LHCN-M2 (cell line): Measurements from ENCODE around the gene PRH2. TPM values are rescaled to one million over a fixed set of nuclear protein-coding genes. Genes with fewer than 3 reads are reported as not detected.

Source experiments
- DNase-seq: peaks from one replicate; pipeline ENCODE4 v3.0.0-alpha.2; 2012; ENCODE audit warnings: low read depth
- polyA plus RNA-seq: library from polyadenylated mRNA; unstranded; fragments of >200 nt; gene quantifications from one replicate; pipeline ENCODE4 v1.2.1, GENCODE V29; 2012; ENCODE audit warnings: missing spikeins
- total RNA-seq: library from RNA; depleted of rRNA; stranded (reverse); fragments of >200 nt; gene quantifications from 2 replicates; pipeline ENCODE4 v1.2.3, GENCODE V29; 2014; rRNA removed

Gene PRH2
- total RNA-seq = 1.0 TPM in 1 of 2 replicates, not detected in the other
- 0.34 TPM for polyA plus RNA-seq

DNA sequence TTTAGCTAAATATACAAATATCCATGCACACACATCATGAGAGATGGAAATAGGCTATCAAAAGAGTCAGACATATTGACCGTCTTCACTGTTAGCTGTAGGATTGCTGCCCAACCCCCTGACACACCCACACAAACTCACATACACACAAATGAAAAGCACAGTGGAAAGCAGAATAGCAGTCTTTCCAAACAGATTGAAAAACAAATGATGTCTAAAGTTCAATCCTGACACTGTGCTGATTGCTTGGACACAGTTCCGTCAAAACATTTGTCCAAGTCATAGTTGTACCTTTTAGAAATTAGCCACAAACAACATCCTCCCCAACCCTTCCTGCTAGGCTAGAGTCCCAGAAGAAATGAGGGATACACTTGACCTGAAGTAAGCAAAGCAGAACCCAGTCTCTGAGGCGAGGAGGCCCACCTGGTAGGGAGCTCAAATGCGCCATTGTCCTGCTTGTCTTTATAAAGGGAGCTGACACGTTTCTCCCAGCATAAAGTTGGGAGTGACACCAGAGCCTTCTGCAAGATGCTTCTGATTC is at the start of gene PRH2:
Gene PRH2 (plus strand): TSS at position 491 of the 541 bp plus-strand sequence. CDS start 38 bp downstream, at position 529.
- DNase-seq = no peak

DNA sequence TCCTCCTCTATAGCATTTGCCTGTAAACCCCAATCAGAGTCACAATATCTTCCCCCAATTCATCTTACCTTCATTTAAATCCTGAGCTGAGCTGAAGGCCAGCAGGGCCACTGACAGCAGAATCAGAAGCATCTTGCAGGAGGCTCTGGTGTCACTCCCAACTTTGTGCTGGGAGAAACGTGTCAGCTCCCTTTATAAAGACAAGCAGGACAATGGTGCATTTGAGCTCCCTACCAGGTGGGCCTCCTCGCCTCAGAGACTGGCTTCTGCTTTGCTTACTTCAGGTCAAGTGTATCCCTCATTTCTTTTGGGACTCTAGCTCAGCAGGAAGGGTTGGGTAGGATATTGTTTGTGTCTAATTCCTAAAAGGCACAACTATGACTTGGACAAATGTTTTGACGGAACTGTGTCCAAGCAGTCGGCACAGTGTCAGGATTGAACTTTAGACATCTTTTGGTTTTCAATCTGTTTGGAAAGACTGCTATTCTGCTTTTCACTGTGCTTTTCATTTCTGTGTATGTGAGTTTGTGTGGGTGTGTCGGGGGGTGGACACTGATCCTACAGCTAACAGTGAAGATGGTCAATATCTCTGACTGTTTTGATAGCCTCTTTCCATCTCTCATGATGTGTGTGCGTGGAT is 44.8 kb upstream of the PRH2 start, which contains the start of gene PRH1:
Gene PRH1 (minus strand): TSS at position 170 of the 640 bp plus-strand sequence. CDS start 38 bp downstream, at position 132.
- DNase-seq = no peak

DNA sequence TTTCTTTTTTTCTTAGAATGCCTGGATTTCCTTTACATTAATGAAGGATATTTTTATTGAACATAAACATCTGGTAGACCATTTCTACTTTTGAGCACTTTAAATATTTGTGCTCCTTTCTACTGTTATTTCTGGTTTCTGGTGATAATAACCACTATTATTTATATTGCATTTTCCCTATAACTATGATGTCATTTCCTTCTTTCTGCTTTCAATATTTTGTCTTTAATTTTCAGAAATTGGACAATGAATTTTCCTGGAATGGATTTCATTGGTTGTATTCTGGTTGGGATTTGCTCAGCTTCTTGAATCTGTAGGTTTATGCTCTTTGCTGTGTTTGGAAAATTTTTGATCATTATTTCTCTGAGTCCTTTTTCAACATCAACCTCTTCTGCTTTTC is 39.8 kb upstream of the PRH2 start:
- DNase-seq = no peak

DNA sequence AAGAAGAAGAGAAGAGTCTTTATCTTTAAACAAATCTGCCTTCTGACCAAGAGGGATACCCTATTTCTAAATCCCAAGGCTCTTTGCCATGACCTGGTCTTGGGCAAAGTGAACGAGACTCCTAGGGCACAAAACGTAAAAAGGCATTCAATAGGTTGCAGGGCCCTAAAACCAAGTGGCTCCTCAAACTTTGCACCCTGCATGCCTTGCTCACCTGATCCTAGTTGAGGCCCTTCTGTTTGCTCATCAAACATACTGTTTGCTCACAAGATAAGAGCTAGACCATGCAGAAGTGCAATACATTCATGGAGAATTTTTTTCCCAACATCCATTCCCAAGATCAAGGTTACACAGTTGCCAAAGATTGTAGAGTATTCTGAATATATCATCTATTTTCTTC is 37.1 kb upstream of the PRH2 start:
- DNase-seq = no peak

DNA sequence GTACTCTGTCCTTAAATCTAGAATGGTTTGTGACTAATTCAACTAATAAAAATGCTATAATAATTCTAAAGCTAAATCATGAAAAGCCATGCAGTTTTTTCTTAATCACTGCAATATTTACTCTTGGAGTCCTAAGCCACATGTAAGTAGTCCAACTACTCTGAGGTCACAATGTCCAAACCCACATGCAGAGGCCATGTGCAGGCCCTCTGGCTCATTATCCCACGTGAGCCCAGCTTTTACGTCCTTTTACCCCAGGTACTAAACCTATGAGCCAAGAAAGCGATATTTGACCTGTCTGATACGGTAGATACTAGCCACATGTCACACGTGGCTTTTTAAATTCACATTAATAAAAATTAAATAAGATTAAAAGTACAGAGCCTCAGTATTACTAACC is 32.2 kb upstream of the PRH2 start:
- no peak for DNase-seq

DNA sequence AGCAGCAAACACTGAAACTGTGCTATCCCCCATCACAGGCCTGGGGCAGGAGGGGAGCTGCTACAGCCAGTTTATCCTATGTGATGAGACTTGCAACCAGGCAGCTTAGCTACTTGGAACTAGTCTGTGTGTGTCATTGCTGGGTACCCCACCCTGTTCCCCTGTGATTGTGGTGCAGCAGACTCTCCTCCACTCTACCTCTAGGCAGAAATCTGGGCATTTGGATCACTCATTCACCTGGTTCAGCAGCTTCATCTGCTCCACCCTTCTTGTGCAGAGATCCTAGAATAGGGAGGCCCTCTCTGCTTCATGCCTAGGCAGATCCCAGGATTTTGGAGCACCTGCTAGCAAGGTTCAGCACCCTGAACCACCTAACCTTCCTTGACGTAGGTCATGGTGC is 28.5 kb upstream of the PRH2 start:
- DNase-seq = no peak

DNA sequence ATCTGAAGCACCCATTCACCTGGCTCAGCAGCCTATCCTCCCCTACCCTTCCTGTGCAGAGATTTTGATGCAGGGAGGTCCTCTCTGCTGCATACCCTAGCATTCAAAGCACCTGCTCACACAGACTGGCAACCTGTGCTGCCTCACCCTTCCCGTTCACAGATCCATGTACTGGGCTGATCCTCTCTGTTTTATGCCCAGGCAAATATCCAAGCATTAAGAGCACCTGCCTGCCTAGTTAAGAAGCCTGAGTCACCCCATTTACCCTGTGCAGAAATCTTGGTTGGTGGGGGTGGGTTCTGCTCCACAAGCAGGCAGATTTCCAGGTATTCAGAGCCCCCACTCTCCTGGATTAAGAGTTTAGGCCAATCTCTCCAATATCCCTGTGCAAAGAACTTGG is 28.1 kb upstream of the PRH2 start:
- no peak for DNase-seq

DNA sequence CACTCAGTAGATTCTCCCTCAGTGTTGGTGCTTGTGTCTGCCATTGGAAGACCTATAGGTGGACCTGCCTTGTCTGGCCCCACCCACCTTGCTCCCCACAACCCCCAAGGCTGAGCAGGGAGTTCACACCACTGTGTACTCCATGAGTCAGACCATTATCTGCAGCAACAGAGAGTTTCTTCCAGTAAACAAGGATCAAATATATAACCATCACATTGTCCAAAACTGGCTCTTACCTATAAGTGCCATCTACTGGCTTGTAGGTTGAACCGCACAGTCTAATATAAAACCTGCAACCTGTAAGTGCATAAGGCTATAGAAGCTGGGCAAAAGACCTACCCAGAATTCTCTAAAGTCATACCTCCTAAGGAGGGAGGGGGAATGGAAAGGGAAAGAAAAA is 27.6 kb upstream of the PRH2 start:
- DNase-seq = peak; percentile 4

DNA sequence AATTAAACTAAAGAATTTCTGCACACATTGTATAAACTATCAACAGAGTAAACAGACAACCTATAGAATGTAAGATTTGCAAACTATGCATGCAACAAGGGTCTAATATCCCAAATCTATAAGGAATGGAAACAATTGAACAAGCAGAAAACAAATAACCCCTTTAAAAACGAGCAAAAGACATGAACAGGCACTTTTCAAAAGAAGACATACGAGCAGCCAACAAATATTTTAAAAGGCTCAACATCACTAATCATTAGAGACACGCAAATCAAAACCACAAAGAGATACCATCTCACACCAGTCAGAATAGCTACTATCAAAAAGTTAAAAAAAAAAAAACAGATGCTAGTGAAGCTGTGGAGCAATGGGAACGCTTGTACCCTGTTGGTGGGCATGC is 24.4 kb upstream of the PRH2 start:
- DNase-seq = no peak

DNA sequence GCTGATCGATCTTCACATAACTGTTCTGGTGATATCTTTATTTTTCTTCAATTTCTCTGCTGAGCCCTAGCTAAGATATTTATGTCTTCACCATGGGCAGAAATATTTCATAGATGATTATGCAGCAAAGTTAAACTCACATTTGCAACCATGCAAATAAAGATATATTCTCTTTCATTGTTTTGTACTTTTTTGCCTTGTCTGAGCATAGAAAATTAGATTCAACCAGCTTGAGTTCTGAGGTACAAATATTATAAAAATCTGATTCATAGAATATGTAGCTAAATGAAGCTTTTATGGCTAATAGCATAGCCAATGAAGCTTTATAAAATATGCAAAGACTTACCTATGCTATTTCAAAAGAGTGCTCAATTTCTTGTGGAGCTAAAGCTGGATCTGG is 19.6 kb upstream of the PRH2 start, which contains the start of gene TAS2R13:
Gene TAS2R13 (minus strand): TSS at position 101 of the 400 bp plus-strand sequence. CDS start 264 bp downstream, outside the sequence.
- DNase-seq = no peak

DNA sequence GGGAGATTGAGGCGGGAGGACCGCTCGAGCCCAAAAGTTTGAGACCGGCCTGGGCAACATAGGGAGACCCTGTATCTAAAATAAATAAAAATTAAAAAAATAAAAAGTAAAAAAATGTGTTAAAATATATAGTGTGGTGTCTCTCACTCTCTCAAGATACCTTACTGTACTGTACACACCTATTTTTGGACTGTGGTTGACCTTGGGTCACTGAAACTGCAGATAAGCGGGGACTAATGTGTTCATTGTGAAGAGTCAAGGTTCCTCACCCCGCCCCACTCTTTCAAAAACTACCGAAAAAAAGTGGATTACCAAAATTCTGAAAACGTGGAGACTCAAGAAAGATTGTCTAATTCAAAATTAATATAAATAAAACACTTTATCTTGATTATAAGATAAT is 18.7 kb upstream of the PRH2 start:
- no peak for DNase-seq

DNA sequence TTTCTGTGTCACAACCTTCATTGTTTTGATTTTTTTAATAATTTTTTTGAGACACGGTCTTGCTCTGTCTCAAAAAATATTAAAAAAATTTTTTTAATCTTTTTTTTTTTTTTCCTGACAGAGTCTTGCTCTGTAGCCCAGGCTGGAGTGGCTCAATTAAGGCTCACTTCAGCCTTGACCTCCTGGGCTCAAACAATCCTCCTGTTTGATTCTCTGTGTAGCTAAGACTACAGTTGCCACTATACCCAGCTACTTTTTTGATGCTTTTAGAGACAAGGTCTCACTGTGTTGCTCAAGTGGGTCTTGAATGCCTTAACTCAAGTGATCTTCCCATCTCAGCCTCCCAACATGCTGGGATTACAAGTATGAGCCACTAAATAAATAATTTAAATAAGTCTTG is 9.2 kb upstream of the PRH2 start:
- DNase-seq = no peak

DNA sequence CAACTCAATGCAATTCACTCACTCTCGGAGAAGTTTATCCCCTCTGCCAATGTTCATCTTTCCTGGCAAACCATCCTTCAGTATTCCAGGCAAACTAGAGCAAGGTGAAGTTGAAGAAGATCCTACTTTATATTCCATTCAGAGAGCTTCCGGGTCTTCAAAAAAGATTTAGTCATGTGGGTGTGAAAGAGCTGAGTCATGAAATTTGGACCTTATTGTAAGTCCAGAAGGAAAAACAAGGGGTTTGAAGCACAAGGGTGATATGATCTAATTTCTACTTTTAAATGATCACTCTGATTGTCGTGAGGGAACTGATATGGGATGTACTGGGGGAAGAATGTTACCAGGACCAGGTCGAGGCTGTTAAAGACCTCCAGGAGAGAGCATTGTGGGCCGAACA is 2.8 kb upstream of the PRH2 start:
- no peak for DNase-seq

DNA sequence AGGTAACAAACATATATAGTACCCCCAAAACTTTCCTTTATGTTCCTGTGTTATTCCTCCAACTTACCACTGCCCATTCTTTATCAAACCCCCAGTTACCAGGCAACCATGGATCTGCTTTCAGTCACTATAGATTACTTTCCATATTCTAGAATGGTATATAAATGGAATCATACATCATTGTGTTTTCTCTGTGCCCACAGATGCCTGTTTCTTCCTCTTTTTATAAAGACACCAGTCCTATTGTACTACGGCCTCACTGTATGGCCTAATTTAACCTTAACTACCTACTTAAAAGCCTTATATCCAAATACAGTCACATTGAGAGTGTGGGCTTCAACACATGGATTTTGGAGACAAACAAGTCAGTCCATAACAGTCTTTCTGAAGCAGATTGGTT is 7.5 kb downstream of the PRH2 start:
- DNase-seq = no peak

DNA sequence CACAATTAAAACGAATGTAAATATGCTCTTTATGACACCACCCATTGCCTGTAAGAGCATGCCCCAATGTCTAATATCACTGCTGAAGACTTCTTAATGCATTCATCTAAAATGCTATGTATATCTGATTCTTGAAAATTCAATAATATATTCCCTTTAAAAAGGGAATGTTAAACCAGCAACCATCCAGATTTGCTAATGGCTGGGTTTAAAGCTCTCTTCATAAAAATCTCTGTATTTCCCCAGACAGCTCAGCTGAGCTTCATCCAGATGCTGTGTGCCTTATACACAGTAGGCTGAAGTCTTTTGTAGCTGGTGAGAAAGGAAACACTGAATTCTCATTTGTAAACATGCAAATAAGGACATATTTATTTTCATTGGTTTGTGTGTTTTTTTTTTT is 10.1 kb downstream of the PRH2 start, which contains the start of gene TAS2R14:
Gene TAS2R14 (minus strand): TSS at position 101 of the 400 bp plus-strand sequence. CDS start 56 bp downstream, at position 45.
- no peak for DNase-seq

DNA sequence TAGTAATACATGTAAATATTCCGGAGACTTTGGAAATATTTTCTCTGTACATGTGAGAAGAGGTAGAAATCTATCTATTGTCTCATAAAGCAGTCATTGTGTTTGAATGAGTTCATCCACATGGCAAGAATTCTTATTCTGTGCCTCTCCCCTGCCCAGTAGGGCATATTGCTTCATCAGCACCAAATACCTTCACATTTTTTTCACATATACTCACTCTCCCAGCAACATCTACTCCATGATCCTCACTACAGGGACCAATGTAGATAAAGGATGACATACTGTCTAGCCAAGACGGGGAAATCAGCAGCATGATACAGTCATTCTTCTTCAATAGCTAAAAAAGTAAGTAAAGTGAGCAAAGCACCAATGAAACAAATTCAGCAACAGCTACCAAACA is 11.4 kb downstream of the PRH2 start:
- DNase-seq = peak; percentile 62

DNA sequence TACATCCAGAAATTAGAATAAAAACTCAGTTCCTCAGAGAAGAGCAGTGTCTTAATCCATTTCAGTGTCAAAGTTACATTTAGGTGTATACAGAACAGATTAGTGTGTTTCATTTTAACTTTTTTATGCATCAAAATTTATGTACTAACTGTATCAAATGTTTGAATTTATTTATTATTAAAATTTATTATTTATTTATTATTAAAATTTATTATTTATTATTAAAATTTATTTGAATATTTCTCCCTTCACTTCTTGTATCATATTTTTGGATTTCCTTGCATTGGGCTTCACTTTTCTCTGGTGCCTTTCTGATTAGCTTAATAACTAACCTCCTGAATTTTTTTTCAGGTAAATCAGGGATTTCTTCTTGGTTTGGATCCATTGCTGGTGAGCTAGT is 12.3 kb downstream of the PRH2 start:
- no peak for DNase-seq

DNA sequence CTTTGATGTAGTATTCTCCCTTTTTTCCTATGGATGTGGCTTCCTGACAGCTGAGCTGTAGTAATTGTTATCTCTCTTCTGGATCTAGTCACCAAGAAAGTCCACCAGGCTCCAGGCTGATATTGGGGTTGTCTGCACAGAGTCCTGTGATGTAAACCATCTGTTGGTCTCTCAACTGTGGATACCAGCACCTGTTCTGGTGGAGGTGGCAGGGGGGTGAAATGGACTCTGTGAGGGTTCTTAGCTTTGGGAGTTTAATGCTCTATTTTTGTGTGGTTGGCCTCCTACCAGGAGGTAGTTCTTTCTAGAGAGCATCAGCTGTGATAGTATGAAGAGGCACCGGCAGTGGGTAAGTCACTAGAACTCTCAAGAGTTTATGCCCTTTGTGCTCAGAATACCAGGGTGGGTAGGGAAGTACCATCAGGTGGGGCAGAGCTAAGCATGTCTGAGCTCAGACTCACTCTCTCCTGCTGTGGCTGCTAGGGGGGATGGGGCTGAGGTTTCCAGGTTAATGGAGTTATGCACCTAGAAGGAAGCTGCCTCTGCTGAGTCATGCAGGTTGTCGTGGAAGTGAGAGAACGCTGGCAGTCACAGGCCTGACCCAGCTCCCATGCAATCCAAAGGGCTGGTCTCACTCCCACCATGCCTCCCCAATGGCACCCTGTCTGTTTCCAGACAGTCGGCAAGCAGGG is 13.0 kb downstream of the PRH2 start:
- no peak for DNase-seq

DNA sequence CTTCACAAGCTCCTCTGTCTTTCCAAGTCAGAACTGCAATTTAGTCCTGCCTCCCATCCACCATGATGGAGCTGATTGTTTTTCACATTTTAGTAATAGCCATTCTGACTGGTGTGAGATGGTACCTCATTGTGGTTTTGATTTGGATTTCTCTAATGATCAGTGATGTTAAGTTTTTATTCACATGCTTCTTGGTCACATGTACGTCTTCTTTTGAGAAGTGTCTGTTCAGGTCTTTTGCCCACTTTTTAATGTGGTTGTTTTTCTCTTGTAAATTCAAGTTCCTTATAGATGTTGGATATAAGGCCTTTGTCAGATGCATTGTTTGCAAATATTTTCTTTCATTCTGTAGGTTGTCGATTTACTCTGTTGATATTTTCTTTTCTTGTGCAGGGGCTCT is 14.1 kb downstream of the PRH2 start:
- no peak for DNase-seq

DNA sequence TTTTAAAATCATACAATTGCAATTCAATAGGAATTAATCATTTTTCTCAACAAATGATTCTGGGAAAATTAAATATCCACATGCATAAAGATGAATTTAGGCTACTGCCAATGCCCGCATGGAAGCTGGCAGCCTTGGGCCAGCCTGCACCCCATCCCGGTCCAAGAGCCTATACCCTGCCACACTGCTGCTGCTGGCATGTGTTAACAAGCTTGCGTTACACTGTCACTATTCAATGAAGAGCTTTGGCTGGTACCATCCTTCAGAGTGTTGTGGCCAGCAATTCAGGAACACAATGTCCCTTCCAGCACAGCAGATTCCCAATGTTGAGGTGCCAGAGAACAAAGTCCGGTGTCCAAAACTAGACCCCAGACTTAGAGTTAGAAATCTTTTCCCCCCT is 23.6 kb downstream of the PRH2 start:
- DNase-seq = no peak

DNA sequence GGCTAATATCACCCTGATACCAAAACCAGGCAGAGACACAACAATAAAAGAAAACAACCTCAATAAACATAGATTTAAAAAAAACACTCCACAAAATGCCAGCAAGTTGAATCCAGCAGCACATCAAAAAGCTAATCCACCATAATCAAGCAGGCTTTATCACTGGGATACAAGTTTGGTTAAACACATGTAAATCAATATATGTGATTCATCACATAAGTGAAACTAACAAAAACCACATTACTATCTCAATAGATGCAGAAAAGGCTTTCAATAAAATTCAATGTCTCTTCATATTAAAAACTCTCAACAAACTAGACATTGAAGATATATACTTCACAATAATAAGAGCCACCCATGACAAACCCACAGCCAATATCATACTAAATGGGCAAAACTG is 27.0 kb downstream of the PRH2 start:
- DNase-seq = no peak

DNA sequence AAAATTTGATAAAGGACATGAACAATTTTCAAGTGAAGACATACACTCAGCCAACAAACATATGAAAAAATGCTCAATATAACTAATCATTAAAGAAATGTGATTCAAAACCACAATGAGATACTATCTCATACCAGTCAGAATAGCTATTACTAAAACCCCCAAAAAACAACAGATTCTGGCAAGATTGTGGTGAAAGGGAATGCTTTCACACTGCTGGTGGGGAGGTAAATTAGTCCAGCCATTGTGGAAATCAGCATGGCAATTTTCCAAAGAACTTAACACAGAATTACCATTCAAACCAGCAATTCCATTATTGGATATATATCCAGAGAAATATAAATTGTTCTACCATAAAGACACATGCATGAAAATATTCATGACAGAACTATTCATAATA is 28.7 kb downstream of the PRH2 start:
- DNase-seq = peak; percentile 23

DNA sequence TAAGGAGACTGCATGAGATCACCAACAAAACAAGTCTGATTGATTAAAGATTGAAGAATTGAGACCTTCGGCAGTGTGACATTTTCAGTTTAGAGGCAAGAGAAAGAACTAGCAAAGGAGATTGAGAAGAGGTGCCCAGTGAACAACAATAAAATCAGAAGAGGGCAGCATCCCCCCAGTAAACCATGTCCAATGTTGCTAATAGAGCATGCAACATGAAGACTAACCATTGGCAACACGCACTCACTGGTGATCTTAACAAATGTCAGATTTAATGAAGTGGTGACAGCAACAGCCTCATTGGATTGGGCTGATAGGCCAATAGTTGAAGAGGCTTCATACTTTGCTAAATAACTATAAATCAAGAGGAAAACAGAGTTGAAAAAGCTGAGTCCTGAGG is 30.8 kb downstream of the PRH2 start:
- DNase-seq = no peak
